Caco-2 (cell line): ENCODE results near the gene CHRD. TPM values are rescaled to one million over a fixed set of nuclear protein-coding genes. Genes with fewer than 3 reads are reported as not detected.
A peak's percentile ranks its signal among the peaks of the same experiment; 100 is the strongest.

Experiments
- BruUV-seq: library from RNA; stranded (reverse); fragments of 400-500 nt; replicated peaks from 2 replicates; lab custom pipeline; 2021; lab: Mats Ljungman, UMichigan
- CTCF ChIA-PET: fragments of 300-600 bp; sonication (Branson Sonifier 250); formaldehyde crosslinking; loops from one replicate; lab custom pipeline; 2022; ENCODE audit warnings: antibody characterized with exemption; lab: Charles Lee
- POLR2A ChIA-PET: fragments of 300-600 bp; sonication (Branson Sonifier 250); formaldehyde crosslinking; loops from one replicate; lab custom pipeline; 2022; ENCODE audit warnings: antibody characterized with exemption; lab: Charles Lee
- DNase-seq, 2 experiments: peaks; one replicate each; pipeline versions ENCODE4 v3.0.0 to v3.0.0-alpha.2; 2020 to 2022
- H3K27me3 ChIP-seq: replicated peaks from 2 replicates; pipeline ENCODE4 v1.6.0; 2011; ENCODE audit warnings: low read length; ENCODE audit not compliant: control insufficient read depth, insufficient read depth
- H3K36me3 ChIP-seq: 2 replicates; pipeline ENCODE4 v1.5.1; 2011; ENCODE audit warnings: low read length; ENCODE audit not compliant: control insufficient read depth, insufficient read depth
- H3K4me1 ChIP-seq: fragments of 250-450 bp; sonication (Bioruptor Pico); 2 replicates; pipeline ENCODE4 v1.5.1; 2020; ENCODE audit warnings: mild to moderate bottlenecking
- H3K4me3 ChIP-seq: 2 replicates; pipeline ENCODE4 v1.5.1; 2011; ENCODE audit warnings: low read depth, mild to moderate bottlenecking, control low read depth, low read length
- H3K9me3 ChIP-seq: fragments of 250-450 bp; sonication (Bioruptor Pico); 2 replicates; pipeline ENCODE4 v1.5.1; 2020; ENCODE audit warnings: mild to moderate bottlenecking, moderate library complexity
- H3K27ac Mint-ChIP-seq: one replicate; pipeline ENCODE4 v1.8.0; 2022; ENCODE audit warnings: mixed read lengths; ENCODE audit not compliant: unreplicated experiment
- H3K27me3 Mint-ChIP-seq: one replicate; pipeline ENCODE4 v1.8.0; 2022; ENCODE audit warnings: mixed read lengths; ENCODE audit not compliant: insufficient read depth, unreplicated experiment
- H3K36me3 Mint-ChIP-seq: one replicate; pipeline ENCODE4 v1.8.0; 2022; ENCODE audit warnings: mild to moderate bottlenecking, mixed read lengths; ENCODE audit not compliant: insufficient read depth, unreplicated experiment
- H3K4me1 Mint-ChIP-seq: one replicate; pipeline ENCODE4 v1.8.0; 2022; ENCODE audit warnings: low read depth, mixed read lengths; ENCODE audit not compliant: unreplicated experiment
- H3K4me3 Mint-ChIP-seq: one replicate; pipeline ENCODE4 v1.8.0; 2022; ENCODE audit warnings: mild to moderate bottlenecking, moderate library complexity, mixed read lengths; ENCODE audit not compliant: unreplicated experiment
- H3K9me3 Mint-ChIP-seq: one replicate; pipeline ENCODE4 v1.8.0; 2022; ENCODE audit warnings: mixed read lengths; ENCODE audit not compliant: unreplicated experiment
- CTCF ChIP-seq, 2 experiments: fragments of 200-600 bp in 1 of 2; IDR thresholded peaks; 1 replicate in 1 of 2; 2 replicates in 1 of 2; pipeline versions ENCODE4 v1.5.1 to v1.8.0; 2011 to 2022; ENCODE audit warnings: antibody characterized with exemption in 1 of 2, control low read depth in 1 of 2, inconsistent platforms in 1 of 2, low read depth in 1 of 2, low read length in 1 of 2, mild to moderate bottlenecking in 1 of 2, moderate library complexity in 1 of 2; ENCODE audit not compliant: insufficient read depth in 1 of 2, severe bottlenecking in 1 of 2, unreplicated experiment in 1 of 2
- intact Hi-C: fragments of 100-400 bp; cut with micrococcal nuclease; formaldehyde crosslinking; loops from one replicate; pipeline ENCODE4 v1.10.0; 2022; ENCODE audit not compliant: unreplicated experiment
- total RNA-seq: library from RNA; stranded (reverse); gene quantifications from 2 replicates; pipeline ENCODE4 v1.2.3, GENCODE V29; 2022

CHRD gene
- total RNA-seq, 1 experiment from 2014 or later = 6.4 TPM

GRCh38 chr3:184405075-184406030 lies 25.5 kb downstream of the CHRD start:
- peaks cover 4% of the 10 kb centered on the region for H3K27me3 Mint-ChIP-seq
- BruUV-seq = no TSS peak
- ChIA-PET POLR2A (no interaction called here), CTCF (interaction anchor here (0.5 to 1.8 kb wide), 2 partner anchors 34 to 306 kb away, joined by 3 to 5 read pairs; no protein-coding TSS in a partner anchor)
- Histone ChIP-seq H3K27me3 (no peaks in the 10 kb centered on the region), H3K36me3 (no peaks in the 10 kb centered on the region), H3K4me1 (no peaks in the 10 kb centered on the region), H3K9me3 (no peaks in the 10 kb centered on the region), H3K4me3 (no peak overlapping the region)
- no peak for DNase-seq
- H3K27ac Mint-ChIP-seq = no peak overlapping the region
- no peak overlapping the region for H3K4me3 Mint-ChIP-seq
- H3K36me3 Mint-ChIP-seq = no peaks in the 10 kb centered on the region
- intact Hi-C loops = no loop called here
- TF ChIP-seq CTCF (IDR thresholded peaks at IDR 0.05; ENCODE audit: insufficient read depth in 1 of 2, low read depth in 1 of 2, low read length in 1 of 2, severe bottlenecking in 1 of 2, unreplicated experiment in 1 of 2) = no peak
- no peaks in the 10 kb centered on the region for H3K9me3 Mint-ChIP-seq
- H3K4me1 Mint-ChIP-seq = no peaks in the 10 kb centered on the region

DNA sequence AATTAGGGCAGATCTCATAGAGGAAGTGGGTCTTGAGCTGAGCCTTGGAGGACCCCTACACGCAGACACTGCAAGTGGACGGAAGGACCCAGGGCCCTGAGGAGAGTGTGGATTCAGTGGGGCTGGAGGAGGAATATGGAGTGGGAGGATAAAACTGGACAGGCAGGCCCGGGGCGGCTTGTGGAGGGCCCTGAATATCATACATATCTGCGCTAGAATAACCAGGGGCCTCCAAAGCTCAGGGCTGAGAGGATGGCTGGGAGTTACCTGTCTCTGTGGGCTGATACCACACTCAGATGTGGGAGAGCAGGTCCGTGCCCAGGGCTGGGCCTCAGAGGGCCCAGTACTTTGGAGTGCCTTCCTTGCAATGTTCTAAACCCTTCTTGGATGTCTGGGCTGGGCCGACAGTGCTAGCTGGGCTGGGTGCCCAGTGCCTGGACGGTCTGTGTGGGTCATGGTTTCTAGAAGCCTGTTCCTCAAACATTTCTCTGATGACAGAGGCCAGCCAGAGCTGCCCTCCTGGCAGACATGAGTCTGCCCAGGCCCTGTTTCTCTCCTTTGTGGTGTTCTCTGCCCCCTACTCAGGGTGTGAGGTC lies 29.6 kb downstream of the CHRD start:
- Mint-ChIP-seq H3K4me3 (no peak overlapping the region), H3K4me1 (no peaks in the 10 kb centered on the region), H3K36me3 (no peaks in the 10 kb centered on the region), H3K9me3 (no peaks in the 10 kb centered on the region), H3K27ac (no peak overlapping the region), H3K27me3 (no peaks in the 10 kb centered on the region)
- Histone ChIP-seq H3K9me3 (no peaks in the 10 kb centered on the region), H3K27me3 (no peaks in the 10 kb centered on the region), H3K36me3 (no peaks in the 10 kb centered on the region), H3K4me1 (no peaks in the 10 kb centered on the region), H3K4me3 (no peak overlapping the region)
- ChIA-PET POLR2A (no interaction called here), CTCF (no interaction called here)
- DNase-seq = peak in 1 of 2 experiments; percentile 14
- TF ChIP-seq CTCF (IDR thresholded peaks at IDR 0.05; ENCODE audit: insufficient read depth in 1 of 2, low read depth in 1 of 2, low read length in 1 of 2, severe bottlenecking in 1 of 2, unreplicated experiment in 1 of 2) = no peak
- BruUV-seq = no TSS peak
- intact Hi-C loops = no loop called here

DNA sequence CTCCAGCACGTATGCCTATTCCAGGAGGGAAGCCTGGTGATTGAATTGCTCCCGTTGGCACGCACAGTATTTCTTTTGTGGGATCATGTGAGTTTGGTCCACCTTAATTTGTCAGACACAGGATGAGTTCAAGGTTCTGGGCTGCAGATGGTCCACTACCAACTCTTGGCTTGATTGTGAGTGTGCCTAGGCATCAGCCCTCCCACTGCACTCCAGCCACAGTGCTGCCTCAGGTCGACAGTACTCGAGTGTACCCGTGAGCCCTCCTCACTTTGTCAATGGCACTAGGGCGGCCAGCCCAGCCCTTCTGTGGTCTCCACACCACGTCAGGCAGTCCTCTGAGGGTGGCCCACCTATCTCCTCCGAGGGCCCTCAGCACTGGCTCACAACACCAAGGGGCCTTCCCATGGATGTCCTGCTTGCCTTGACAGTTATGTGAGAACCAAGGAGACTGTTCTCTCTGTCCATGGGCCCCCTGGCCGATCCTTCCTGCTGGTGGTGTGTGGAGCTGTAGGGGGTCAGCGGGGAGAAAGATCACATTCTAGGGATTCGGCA lies 30.2 kb downstream of the CHRD start:
- Mint-ChIP-seq H3K27me3 (no peaks in the 10 kb centered on the region), H3K9me3 (no peaks in the 10 kb centered on the region), H3K27ac (no peak overlapping the region), H3K36me3 (no peaks in the 10 kb centered on the region), H3K4me3 (no peak overlapping the region), H3K4me1 (no peaks in the 10 kb centered on the region)
- Histone ChIP-seq H3K4me1 (no peaks in the 10 kb centered on the region), H3K9me3 (no peaks in the 10 kb centered on the region), H3K4me3 (no peak overlapping the region), H3K27me3 (no peaks in the 10 kb centered on the region), H3K36me3 (no peaks in the 10 kb centered on the region)
- BruUV-seq = no TSS peak
- POLR2A ChIA-PET = no interaction called here
- peak in 1 of 2 experiments; percentile 15 for DNase-seq
- CTCF ChIA-PET = no interaction called here
- no peak for TF ChIP-seq CTCF (IDR thresholded peaks at IDR 0.05; ENCODE audit: insufficient read depth in 1 of 2, low read depth in 1 of 2, low read length in 1 of 2, severe bottlenecking in 1 of 2, unreplicated experiment in 1 of 2)
- intact Hi-C loops = no loop called here
